OCI-LY3 (cell line): ENCODE results near the gene CMSS1.

ENCODE experiments used
- CTCF ChIP-seq: fragments of 200-600, 300-600 bp; sonication (generic); IDR thresholded peaks from 2 replicates; pipeline ENCODE4 v1.5.1; 2014; ENCODE audit warnings: antibody characterized with exemption, low read length, low read depth
- EZH2phosphoT487 ChIP-seq: fragments of 200-600 bp; shearing (Covaris generic); IDR thresholded peaks from 2 replicates; pipeline ENCODE4 v1.6.1; 2018; ENCODE audit warnings: antibody characterized with exemption, mixed run types, low read depth

GRCh38 chr3:100086401-100086800 is 268.7 kb downstream of the CMSS1 start:
- TF ChIP-seq CTCF (no peak), EZH2phosphoT487 (no peak)
